ENCODE results near the gene MPRIP.

Gene MPRIP

DNA sequence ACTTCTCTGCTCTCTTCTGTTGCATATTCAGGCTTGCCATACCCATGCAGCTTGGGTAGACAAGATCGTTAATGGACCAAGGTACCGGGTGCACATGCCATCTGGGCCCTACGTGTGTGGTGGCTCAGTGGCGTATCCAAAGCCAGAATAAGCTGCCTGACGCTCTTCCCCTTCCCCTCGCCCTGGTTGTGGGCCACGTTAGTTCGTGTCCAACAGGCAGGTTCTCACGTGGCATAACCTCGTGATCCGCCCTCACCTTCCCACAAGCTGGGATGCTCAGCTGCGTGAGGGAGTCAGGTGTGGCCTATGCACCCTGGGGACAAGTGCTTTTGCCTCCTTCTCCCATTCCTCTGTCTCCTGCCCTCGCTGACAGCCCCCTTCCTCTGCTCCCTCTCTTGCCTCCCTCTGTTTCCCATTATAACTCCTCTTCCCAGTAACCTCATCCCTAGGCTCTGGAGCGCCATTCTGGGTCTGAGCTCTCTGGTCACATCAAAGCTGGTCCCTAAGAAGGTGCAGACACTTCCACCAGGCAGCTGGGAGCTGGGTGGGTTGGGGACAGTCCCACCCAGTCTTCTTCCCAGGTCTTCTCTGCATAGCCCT, 86.3 kb downstream of the MPRIP start:
- Histone ChIP-seq H3K4me2 (ENCODE audit: low read length) (no peak overlapping the region), H4K5ac (ENCODE audit: low read length) (no peak overlapping the region), H3K79me1 (ENCODE audit: low read length) (peaks cover 19% of the 10 kb centered on the region), H2BK15ac (replicated peaks; ENCODE audit: low read depth) (no peak overlapping the region), H3K27ac (ENCODE audit: low read depth, low read length) (no peak overlapping the region), H3K36me3 (ENCODE audit: control insufficient read depth, insufficient read depth, low read length) (peaks cover 5% of the 10 kb centered on the region), H2BK120ac (ENCODE audit: low read depth, low read length) (no peak overlapping the region), H3K27me3 (ENCODE audit: insufficient read depth, low read length, poor library complexity) (no peaks in the 10 kb centered on the region), H4K8ac (ENCODE audit: low read depth, low read length) (no peak overlapping the region), H2BK5ac (ENCODE audit: low read length) (no peak overlapping the region), H2AK5ac (ENCODE audit: low read length) (no peak overlapping the region), H3K4me1 (ENCODE audit: control insufficient read depth, low read depth, low read length) (no peaks in the 10 kb centered on the region), H3K9ac (ENCODE audit: low read length) (no peak overlapping the region), H3K79me2 (ENCODE audit: control insufficient read depth, insufficient read depth, low read length) (peaks cover 2% of the 10 kb centered on the region), H3K23ac (ENCODE audit: low read length) (no peak overlapping the region), H3K56ac (ENCODE audit: low read length) (no peak overlapping the region), H3K18ac (ENCODE audit: low read length) (no peak overlapping the region), H3K4me3 (ENCODE audit: low read length) (no peak overlapping the region), H3K4ac (ENCODE audit: low read depth, low read length) (no peak overlapping the region)
- no CpG with 5 or more reads among the region's 14 CpGs for WGBS (ENCODE audit: extremely low coverage, insufficient coverage, low lambda C conversion rate)
- DNase-seq: no peak

- Histone ChIP-seq H2BK120ac (ENCODE audit: low read depth, low read length) (no peak overlapping the region), H2BK15ac (replicated peaks; ENCODE audit: low read depth) (no peak overlapping the region), H4K5ac (ENCODE audit: low read length) (no peak overlapping the region), H3K27ac (ENCODE audit: low read depth, low read length) (no peak overlapping the region), H3K4me1 (ENCODE audit: control insufficient read depth, low read depth, low read length) (no peaks in the 10 kb centered on the region), H3K18ac (ENCODE audit: low read length) (no peak overlapping the region), H4K8ac (ENCODE audit: low read depth, low read length) (no peak overlapping the region), H3K4me2 (ENCODE audit: low read length) (no peak overlapping the region), H3K4ac (ENCODE audit: low read depth, low read length) (no peak overlapping the region), H3K4me3 (ENCODE audit: low read length) (no peak overlapping the region), H3K27me3 (ENCODE audit: insufficient read depth, low read length, poor library complexity) (no peaks in the 10 kb centered on the region), H3K36me3 (ENCODE audit: control insufficient read depth, insufficient read depth, low read length) (peaks cover 5% of the 10 kb centered on the region), H3K79me2 (ENCODE audit: control insufficient read depth, insufficient read depth, low read length) (no peaks in the 10 kb centered on the region), H3K23ac (ENCODE audit: low read length) (no peak overlapping the region), H3K9ac (ENCODE audit: low read length) (no peak overlapping the region), H3K56ac (ENCODE audit: low read length) (no peak overlapping the region), H2BK5ac (ENCODE audit: low read length) (no peak overlapping the region), H2AK5ac (ENCODE audit: low read length) (no peak overlapping the region), H3K79me1 (ENCODE audit: low read length) (peaks cover 12% of the 10 kb centered on the region)
- WGBS (ENCODE audit: extremely low coverage, insufficient coverage, low lambda C conversion rate): no CpG with 5 or more reads among the region's 4 CpGs
- no peak for DNase-seq
These were observed 87.2 kb downstream of the MPRIP start for GRCh38 chr17:17129466-17129865.

GRCh38 chr17:17130077-17130844, 88.0 kb downstream of the MPRIP start:
- Histone ChIP-seq H4K5ac (ENCODE audit: low read length) (no peak overlapping the region), H3K27ac (ENCODE audit: low read depth, low read length) (no peak overlapping the region), H3K18ac (ENCODE audit: low read length) (no peak overlapping the region), H2BK5ac (ENCODE audit: low read length) (no peak overlapping the region), H3K4ac (ENCODE audit: low read depth, low read length) (no peak overlapping the region), H2BK120ac (ENCODE audit: low read depth, low read length) (no peak overlapping the region), H2AK5ac (ENCODE audit: low read length) (no peak overlapping the region), H3K79me1 (ENCODE audit: low read length) (peaks cover 5% of the 10 kb centered on the region), H3K4me2 (ENCODE audit: low read length) (no peak overlapping the region), H3K4me1 (ENCODE audit: control insufficient read depth, low read depth, low read length) (no peaks in the 10 kb centered on the region), H2BK15ac (replicated peaks; ENCODE audit: low read depth) (no peak overlapping the region), H3K79me2 (ENCODE audit: control insufficient read depth, insufficient read depth, low read length) (no peaks in the 10 kb centered on the region), H3K27me3 (ENCODE audit: insufficient read depth, low read length, poor library complexity) (no peaks in the 10 kb centered on the region), H4K8ac (ENCODE audit: low read depth, low read length) (no peak overlapping the region), H3K4me3 (ENCODE audit: low read length) (no peak overlapping the region), H3K36me3 (ENCODE audit: control insufficient read depth, insufficient read depth, low read length) (peaks cover 5% of the 10 kb centered on the region), H3K23ac (ENCODE audit: low read length) (no peak overlapping the region), H3K9ac (ENCODE audit: low read length) (no peak overlapping the region), H3K56ac (ENCODE audit: low read length) (no peak overlapping the region)
- no peak for DNase-seq
- WGBS (ENCODE audit: extremely low coverage, insufficient coverage, low lambda C conversion rate): 100% methylated on average over 1 of the region's 12 CpGs

- Histone ChIP-seq H3K27me3 (ENCODE audit: insufficient read depth, low read length, poor library complexity) (no peaks in the 10 kb centered on the region), H2BK5ac (ENCODE audit: low read length) (no peak overlapping the region), H4K8ac (ENCODE audit: low read depth, low read length) (no peak overlapping the region), H3K4me1 (ENCODE audit: control insufficient read depth, low read depth, low read length) (no peaks in the 10 kb centered on the region), H3K4me3 (ENCODE audit: low read length) (no peak overlapping the region), H4K5ac (ENCODE audit: low read length) (no peak overlapping the region), H3K27ac (ENCODE audit: low read depth, low read length) (no peak overlapping the region), H2AK5ac (ENCODE audit: low read length) (no peak overlapping the region), H3K9ac (ENCODE audit: low read length) (no peak overlapping the region), H3K56ac (ENCODE audit: low read length) (no peak overlapping the region), H2BK120ac (ENCODE audit: low read depth, low read length) (no peak overlapping the region), H3K4ac (ENCODE audit: low read depth, low read length) (no peak overlapping the region), H3K23ac (ENCODE audit: low read length) (no peak overlapping the region), H3K4me2 (ENCODE audit: low read length) (no peak overlapping the region), H2BK15ac (replicated peaks; ENCODE audit: low read depth) (no peak overlapping the region), H3K79me2 (ENCODE audit: control insufficient read depth, insufficient read depth, low read length) (no peaks in the 10 kb centered on the region), H3K79me1 (ENCODE audit: low read length) (no peaks in the 10 kb centered on the region), H3K18ac (ENCODE audit: low read length) (no peak overlapping the region), H3K36me3 (ENCODE audit: control insufficient read depth, insufficient read depth, low read length) (peaks cover 6% of the 10 kb centered on the region)
- no CpG with 5 or more reads among the region's 4 CpGs for WGBS (ENCODE audit: extremely low coverage, insufficient coverage, low lambda C conversion rate)
- DNase-seq: no peak
These were observed 89.6 kb downstream of the MPRIP start for GRCh38 chr17:17131839-17132238.

DNA sequence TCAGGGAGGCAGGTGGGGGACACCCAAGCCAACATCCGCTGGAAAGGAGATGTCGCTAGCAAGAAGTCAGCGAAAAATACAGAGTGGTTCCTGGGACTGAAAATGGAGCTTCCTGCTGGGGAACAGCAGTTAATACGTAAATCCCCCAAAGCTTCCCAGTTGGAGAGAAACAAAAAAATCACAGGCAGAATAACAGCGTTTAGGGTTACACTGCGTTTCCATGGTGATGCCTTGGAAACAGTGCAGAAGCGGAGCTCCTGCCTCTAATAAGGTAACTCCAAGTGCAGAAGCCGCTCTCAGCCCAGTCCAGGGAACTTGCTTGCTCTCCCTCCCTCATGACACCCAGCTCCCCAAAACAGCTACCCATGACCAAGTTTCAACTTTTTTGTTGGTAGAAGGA, 90.5 kb downstream of the MPRIP start:
- peaks cover 6% of the 10 kb centered on the region for H3K36me3 ChIP-seq (ENCODE audit: control insufficient read depth, insufficient read depth, low read length)
- no peak overlapping the region for H3K4me3 ChIP-seq (ENCODE audit: low read length)

More for the DNA sequence above, 90.5 kb downstream of the MPRIP start:
- no peaks in the 10 kb centered on the region for H3K27me3 ChIP-seq (ENCODE audit: insufficient read depth, low read length, poor library complexity)
- H3K56ac ChIP-seq (ENCODE audit: low read length): no peak overlapping the region
- H3K4me1 ChIP-seq (ENCODE audit: control insufficient read depth, low read depth, low read length): no peaks in the 10 kb centered on the region
- H3K79me2 ChIP-seq (ENCODE audit: control insufficient read depth, insufficient read depth, low read length): no peaks in the 10 kb centered on the region
- no peak overlapping the region for H2BK15ac ChIP-seq (replicated peaks; ENCODE audit: low read depth)
- no peak overlapping the region for H3K27ac ChIP-seq (ENCODE audit: low read depth, low read length)
- H3K9ac ChIP-seq (ENCODE audit: low read length): no peak overlapping the region
- H4K5ac ChIP-seq (ENCODE audit: low read length): no peak overlapping the region
- no peaks in the 10 kb centered on the region for H3K79me1 ChIP-seq (ENCODE audit: low read length)
- H2BK120ac ChIP-seq (ENCODE audit: low read depth, low read length): no peak overlapping the region
- H4K8ac ChIP-seq (ENCODE audit: low read depth, low read length): no peak overlapping the region
- no peak overlapping the region for H2BK5ac ChIP-seq (ENCODE audit: low read length)
- H3K18ac ChIP-seq (ENCODE audit: low read length): no peak overlapping the region
- H3K4ac ChIP-seq (ENCODE audit: low read depth, low read length): no peak overlapping the region
- DNase-seq: no peak
- no peak overlapping the region for H3K4me2 ChIP-seq (ENCODE audit: low read length)
- H2AK5ac ChIP-seq (ENCODE audit: low read length): no peak overlapping the region
- no peak overlapping the region for H3K23ac ChIP-seq (ENCODE audit: low read length)
- WGBS (ENCODE audit: extremely low coverage, insufficient coverage, low lambda C conversion rate): no CpG with 5 or more reads among the region's 8 CpGs
